Colonic mucosa (tissue), 4 donors: ENCODE data around the gene C2orf68. TPM values are rescaled to one million over a fixed set of nuclear protein-coding genes. Genes with fewer than 3 reads are reported as not detected.

Experiments
- DNase-seq: peaks from one replicate; pipeline ENCODE4 v3.0.0-alpha.2; 2020
- H3K27ac ChIP-seq: fragments of 200-600 bp; one replicate; pipeline ENCODE4 v1.8.0; 2021
- H3K27me3 ChIP-seq: fragments of 200-600 bp; one replicate; pipeline ENCODE4 v1.8.0; 2021
- H3K36me3 ChIP-seq: fragments of 200-600 bp; one replicate; pipeline ENCODE4 v1.8.0; 2021
- H3K4me1 ChIP-seq: fragments of 200-600 bp; one replicate; pipeline ENCODE4 v1.8.0; 2021; ENCODE audit warnings: mild to moderate bottlenecking
- H3K4me3 ChIP-seq: fragments of 200-600 bp; one replicate; pipeline ENCODE4 v1.8.0; 2021
- H3K9ac ChIP-seq, 2 donors: one replicate each; pipeline ENCODE4 v1.7.0; 2013; ENCODE audit warnings: control low read depth in 2 of 2, low read depth in 2 of 2, low read length in 2 of 2
- H3K9me3 ChIP-seq: fragments of 200-600 bp; one replicate; pipeline ENCODE4 v1.8.0; 2021
- intact Hi-C: fragments of 100-400 bp; cut with DNase I; formaldehyde crosslinking; loops from one replicate; pipeline ENCODE4 v1.14.1; 2022
- total RNA-seq, 2 donors: library from RNA; stranded (reverse); fragmentation: NEBNext Ultra II Directional in 1 of 2; extraction: Animal tissue kit (Norgen Biotek cat#: 25700) in 1 of 2; gene quantifications; one replicate each; pipeline ENCODE4 v1.2.1, GENCODE V29; 2021
- TF ChIP-seq, protein P1 (sequence below): fragments of 200-600 bp; IDR thresholded peaks from one replicate; pipeline ENCODE4 v1.8.0; 2022; ENCODE audit warnings: antibody characterized with exemption, mild to moderate bottlenecking
- donor health status: healthy.
- donor health status: DM: no; HTN: no; CAD: no.
- donor health status: DM: no; HTN: no; CAD: no.

Gene C2orf68
- total RNA-seq, 2 donors from 2014 or later: 36.8 to 40.5 TPM

DNA sequence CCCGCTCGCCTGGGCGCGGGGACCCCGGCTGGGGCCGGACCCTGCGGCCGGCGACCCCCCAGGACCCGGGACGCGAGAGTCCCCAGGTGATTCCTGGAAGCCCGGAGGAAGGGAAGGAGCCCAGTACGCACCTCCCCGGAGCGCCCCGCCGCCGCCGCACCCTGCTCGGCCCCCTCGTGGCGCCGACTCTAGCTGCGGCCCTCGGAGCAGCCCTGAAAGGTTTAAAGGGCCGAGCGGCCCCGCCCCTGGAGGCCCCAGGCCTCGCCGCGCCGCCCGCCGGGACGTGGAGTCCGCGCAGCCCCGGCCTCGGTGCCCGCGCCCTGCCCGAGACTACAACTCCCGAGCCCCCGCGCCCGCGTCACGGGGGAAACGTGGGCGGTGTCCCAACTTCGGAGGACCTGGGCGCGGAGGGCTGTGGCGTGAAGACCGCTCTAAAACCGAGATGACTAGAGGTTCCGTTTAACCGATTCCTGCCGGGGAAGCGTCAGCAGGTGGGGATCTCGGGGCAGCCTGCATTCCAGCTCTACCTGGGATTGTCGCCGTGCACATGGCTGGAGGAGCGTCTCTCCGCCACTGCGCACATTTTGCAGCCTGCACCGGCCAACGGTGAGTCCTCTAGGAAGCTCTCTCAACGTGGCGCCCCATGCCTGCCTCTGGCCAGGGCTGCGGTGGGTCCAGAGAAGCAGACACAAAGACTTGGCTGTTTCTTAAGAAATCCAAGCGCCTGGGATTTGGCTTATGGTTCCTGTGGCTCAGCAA is 9.2 kb downstream of the C2orf68 start, which contains the start of gene TMEM150A:
Gene TMEM150A (minus strand): TSS at position 223 of the 759 bp plus-strand sequence. CDS start 750 bp downstream, outside the sequence.
- Histone ChIP-seq H3K4me3 (peak within 1 kb of the TSS; percentile 80), H3K4me1 (peaks cover 4% of the 10 kb centered on the region), H3K27me3 (no peaks in the 10 kb centered on the region), H3K9me3 (no peaks in the 10 kb centered on the region), H3K27ac (peak within 1 kb of the TSS; percentile 84), H3K36me3 (no peaks in the 10 kb centered on the region), H3K9ac (peak within 1 kb of the TSS; percentile 70 to 90)
- DNase-seq: peak; percentile 92
- intact Hi-C loops: no loop called here
- TF ChIP-seq, protein P1, sequence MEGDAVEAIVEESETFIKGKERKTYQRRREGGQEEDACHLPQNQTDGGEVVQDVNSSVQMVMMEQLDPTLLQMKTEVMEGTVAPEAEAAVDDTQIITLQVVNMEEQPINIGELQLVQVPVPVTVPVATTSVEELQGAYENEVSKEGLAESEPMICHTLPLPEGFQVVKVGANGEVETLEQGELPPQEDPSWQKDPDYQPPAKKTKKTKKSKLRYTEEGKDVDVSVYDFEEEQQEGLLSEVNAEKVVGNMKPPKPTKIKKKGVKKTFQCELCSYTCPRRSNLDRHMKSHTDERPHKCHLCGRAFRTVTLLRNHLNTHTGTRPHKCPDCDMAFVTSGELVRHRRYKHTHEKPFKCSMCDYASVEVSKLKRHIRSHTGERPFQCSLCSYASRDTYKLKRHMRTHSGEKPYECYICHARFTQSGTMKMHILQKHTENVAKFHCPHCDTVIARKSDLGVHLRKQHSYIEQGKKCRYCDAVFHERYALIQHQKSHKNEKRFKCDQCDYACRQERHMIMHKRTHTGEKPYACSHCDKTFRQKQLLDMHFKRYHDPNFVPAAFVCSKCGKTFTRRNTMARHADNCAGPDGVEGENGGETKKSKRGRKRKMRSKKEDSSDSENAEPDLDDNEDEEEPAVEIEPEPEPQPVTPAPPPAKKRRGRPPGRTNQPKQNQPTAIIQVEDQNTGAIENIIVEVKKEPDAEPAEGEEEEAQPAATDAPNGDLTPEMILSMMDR: peak; percentile 26

DNA sequence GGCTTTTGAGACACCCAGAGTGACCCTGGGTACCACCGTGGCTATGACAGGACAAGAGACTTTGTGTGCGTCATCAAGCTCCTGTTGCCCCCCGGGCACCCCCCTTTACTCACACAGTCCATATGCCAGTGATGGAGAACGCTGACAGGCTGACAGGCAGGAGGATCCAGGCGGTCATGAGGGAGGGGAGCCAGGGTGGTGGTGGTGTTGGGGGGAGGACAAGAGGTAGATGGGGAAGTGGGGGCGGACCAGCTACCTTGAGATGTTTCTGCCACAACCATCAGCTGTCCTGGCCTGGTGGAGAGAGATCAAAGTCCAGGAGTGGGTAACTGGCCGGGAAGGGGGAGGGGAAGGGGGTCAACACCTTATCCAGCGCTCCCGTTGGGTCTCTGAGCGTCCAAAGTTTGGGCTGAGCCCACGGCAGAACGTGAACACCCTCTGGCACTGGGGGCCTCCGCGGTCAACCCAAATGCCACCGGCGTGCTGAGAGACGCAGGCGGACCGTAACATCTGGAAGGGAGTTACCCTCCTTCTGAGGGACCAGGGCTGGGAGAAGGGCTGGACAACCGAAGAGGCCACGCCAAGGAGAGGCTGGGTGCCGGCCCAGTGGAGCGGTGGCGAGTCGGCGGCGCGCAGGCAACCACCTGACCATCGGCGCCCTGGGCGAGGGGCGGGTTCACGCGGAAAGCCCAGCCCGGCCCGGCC is 9.9 kb downstream of the C2orf68 start:
- TF ChIP-seq, protein P1: no peak
- DNase-seq: peak; percentile 65
- H3K36me3 ChIP-seq: no peaks in the 10 kb centered on the region
- H3K9ac ChIP-seq: peak overlapping the region; percentile 60 to 83
- H3K4me1 ChIP-seq: peaks cover 4% of the 10 kb centered on the region
- no peaks in the 10 kb centered on the region for H3K27me3 ChIP-seq
- peak overlapping the region; percentile 84 for H3K27ac ChIP-seq
- intact Hi-C loops: no loop called here
- H3K9me3 ChIP-seq: no peaks in the 10 kb centered on the region
- peak overlapping the region; percentile 80 for H3K4me3 ChIP-seq

DNA sequence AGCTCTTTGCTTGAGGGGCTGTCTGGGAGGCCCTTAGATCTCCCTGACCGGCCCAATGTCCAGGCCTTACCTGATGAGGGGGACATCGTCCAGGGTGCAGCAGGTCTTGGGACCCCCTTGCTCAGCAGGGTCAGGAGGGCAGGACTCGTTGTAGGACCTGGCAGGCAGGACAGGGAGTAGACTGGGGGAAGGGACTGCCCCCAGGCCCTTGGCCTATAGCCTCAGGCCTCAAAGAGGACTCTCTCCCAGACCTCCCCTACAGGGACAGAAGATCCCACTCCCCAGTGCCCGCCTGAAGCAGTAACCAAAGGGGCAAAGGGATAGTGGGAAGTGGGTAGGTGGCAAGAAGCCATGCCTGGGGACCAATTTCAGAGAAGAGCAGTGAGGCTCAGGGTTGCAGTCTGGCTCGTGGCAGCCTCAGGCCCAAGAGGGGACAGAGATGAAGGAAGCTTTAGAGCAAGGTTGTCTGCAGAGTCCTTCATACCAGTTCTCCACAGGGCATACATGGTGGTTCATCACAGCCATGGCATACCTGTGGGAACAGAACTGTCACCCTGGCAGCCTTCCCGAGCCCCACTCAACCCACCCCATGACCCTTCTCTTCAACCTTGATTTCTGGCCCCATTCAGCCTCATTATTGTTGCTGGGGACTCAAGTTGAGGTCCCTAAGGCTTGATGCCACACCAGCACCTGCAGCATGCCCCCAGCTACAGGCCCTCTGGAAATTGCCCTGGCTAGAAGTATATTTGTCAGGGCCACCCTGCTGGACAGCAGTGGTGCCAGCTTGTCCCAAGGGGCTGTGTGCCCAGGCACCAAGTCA is 10.7 kb downstream of the C2orf68 start:
- Histone ChIP-seq H3K9me3 (no peaks in the 10 kb centered on the region), H3K4me1 (peaks cover 10% of the 10 kb centered on the region), H3K9ac (peak overlapping the region; percentile 60 to 83), H3K36me3 (no peaks in the 10 kb centered on the region), H3K27me3 (no peaks in the 10 kb centered on the region), H3K27ac (no peak overlapping the region), H3K4me3 (peak overlapping the region; percentile 80)
- no peak for DNase-seq
- TF ChIP-seq, protein P1: no peak
- intact Hi-C loops: no loop called here

DNA sequence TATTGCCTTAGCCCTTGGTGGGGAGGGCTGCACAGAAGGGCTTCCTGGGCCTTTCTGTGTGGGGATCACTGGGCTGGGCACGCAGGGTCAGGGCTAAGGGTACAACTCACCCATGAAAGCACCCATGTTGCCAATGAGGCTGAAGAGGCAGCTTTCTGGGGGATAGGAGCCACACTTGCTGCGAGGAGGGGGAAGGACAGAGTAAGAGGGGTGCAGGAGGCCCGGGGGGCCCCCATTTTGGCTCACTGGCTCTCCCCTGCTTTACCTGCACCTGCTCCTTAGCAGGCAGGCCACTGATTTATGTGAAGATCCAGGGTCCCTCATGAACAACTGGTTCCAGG is 11.7 kb downstream of the C2orf68 start:
- intact Hi-C loops: no loop called here
- Histone ChIP-seq H3K36me3 (no peaks in the 10 kb centered on the region), H3K27ac (no peak overlapping the region), H3K9me3 (no peaks in the 10 kb centered on the region), H3K9ac (no peak overlapping the region), H3K4me1 (peaks cover 10% of the 10 kb centered on the region), H3K4me3 (no peak overlapping the region), H3K27me3 (no peaks in the 10 kb centered on the region)
- DNase-seq: no peak
- TF ChIP-seq, protein P1: no peak
